Activated naive CD8-positive, alpha-beta T cell (primary cell): ENCODE results near the gene ZNF516.

ENCODE experiments used
- H3K27ac Mint-ChIP-seq: one replicate; pipeline ENCODE4 v1.8.0; 2021; ENCODE audit warnings: mixed read lengths
- H3K27me3 Mint-ChIP-seq: one replicate; pipeline ENCODE4 v1.8.0; 2021; ENCODE audit warnings: mixed read lengths
- H3K36me3 Mint-ChIP-seq: one replicate; pipeline ENCODE4 v1.8.0; 2021; ENCODE audit warnings: mixed read lengths
- H3K4me1 Mint-ChIP-seq: one replicate; pipeline ENCODE4 v1.8.0; 2021; ENCODE audit warnings: low read depth, mixed read lengths
- H3K4me3 Mint-ChIP-seq: one replicate; pipeline ENCODE4 v1.8.0; 2021; ENCODE audit warnings: mild to moderate bottlenecking, mixed read lengths
- H3K9me3 Mint-ChIP-seq: one replicate; pipeline ENCODE4 v1.8.0; 2021; ENCODE audit warnings: low read depth, mixed read lengths

The ZNF516 gene

GRCh38 chr18:76437011-76437410 lies 58.0 kb downstream of the ZNF516 start:
- Mint-ChIP-seq H3K27me3 (no peaks in the 10 kb centered on the region), H3K4me1 (peaks cover 10% of the 10 kb centered on the region), H3K27ac (no peak overlapping the region), H3K36me3 (peaks cover 12% of the 10 kb centered on the region), H3K9me3 (no peaks in the 10 kb centered on the region), H3K4me3 (no peak overlapping the region)

- Mint-ChIP-seq H3K9me3 (no peaks in the 10 kb centered on the region), H3K36me3 (peaks cover 15% of the 10 kb centered on the region), H3K27ac (no peak overlapping the region), H3K4me3 (no peak overlapping the region), H3K27me3 (no peaks in the 10 kb centered on the region), H3K4me1 (peaks cover 16% of the 10 kb centered on the region)
These were observed 58.7 kb downstream of the ZNF516 start for GRCh38 chr18:76436342-76436741.

GRCh38 chr18:76435316-76435989 lies 59.6 kb downstream of the ZNF516 start:
- Mint-ChIP-seq H3K27me3 (no peaks in the 10 kb centered on the region), H3K9me3 (no peaks in the 10 kb centered on the region), H3K27ac (no peak overlapping the region), H3K4me3 (no peak overlapping the region), H3K4me1 (peaks cover 19% of the 10 kb centered on the region), H3K36me3 (peaks cover 13% of the 10 kb centered on the region)

DNA sequence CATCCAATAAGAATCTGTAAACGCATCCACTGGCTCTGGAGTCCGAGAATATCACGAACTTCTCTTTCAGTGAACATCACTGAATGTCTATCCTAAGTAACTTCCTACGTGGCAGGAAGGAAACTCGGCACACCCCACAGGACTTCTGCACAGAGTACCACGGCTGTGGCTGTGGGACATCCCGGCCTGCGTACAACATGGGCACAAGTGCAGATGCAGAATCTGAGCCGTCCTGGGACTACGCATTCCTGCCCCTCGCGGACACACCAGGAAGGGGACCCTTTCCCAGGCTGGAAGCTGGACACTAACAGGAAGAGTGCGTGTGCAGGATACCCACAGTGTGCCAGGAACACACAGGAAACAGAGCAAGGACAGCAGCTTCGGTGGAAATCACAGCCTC lies 60.6 kb downstream of the ZNF516 start:
- Mint-ChIP-seq H3K9me3 (no peaks in the 10 kb centered on the region), H3K4me3 (no peak overlapping the region), H3K4me1 (peaks cover 19% of the 10 kb centered on the region), H3K36me3 (peaks cover 13% of the 10 kb centered on the region), H3K27ac (no peak overlapping the region), H3K27me3 (no peaks in the 10 kb centered on the region)

- H3K4me1 Mint-ChIP-seq = peaks cover 23% of the 10 kb centered on the region
- no peak overlapping the region for H3K4me3 Mint-ChIP-seq
- H3K36me3 Mint-ChIP-seq = peaks cover 10% of the 10 kb centered on the region
- no peak overlapping the region for H3K27ac Mint-ChIP-seq
- no peaks in the 10 kb centered on the region for H3K27me3 Mint-ChIP-seq
- H3K9me3 Mint-ChIP-seq = no peaks in the 10 kb centered on the region
These were observed 61.3 kb downstream of the ZNF516 start for GRCh38 chr18:76433788-76434187.

DNA sequence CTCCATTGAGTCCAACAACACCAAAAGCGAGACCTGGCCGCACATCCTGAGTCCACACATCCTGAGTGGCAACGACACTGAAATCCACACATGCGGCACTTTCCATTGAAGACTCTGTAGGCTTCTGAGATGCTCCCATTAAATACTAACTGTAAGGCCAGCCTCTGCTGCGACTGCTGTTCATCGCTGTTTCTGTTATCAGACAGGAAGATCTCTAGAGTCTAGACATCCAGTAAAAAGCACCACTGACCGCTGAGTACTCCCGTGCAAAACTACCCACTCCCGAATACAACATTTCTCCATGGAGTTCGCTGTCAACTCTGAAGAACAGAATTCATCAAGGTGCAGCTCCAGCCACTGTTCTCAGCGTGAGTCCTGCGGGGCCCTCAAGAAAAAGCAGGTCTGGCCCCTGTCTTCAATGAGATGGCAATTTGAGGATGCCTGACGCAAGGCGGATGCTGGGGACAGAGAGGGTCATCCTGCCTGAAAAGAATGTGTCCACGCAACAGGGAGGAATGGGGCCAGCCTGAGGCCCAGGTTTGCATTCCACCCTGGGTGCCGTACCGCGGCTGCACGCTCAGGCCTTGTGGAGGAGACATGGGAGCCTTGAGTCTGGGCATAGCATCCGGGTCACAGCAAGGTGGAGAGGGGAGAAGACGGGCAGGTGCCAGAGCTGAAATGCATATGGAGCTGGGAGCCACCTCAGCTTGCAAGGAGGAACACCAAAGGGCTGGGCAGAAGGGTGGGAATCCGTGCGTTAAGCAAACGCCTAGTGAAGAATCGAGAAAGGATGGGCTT lies 61.9 kb downstream of the ZNF516 start:
- Mint-ChIP-seq H3K4me1 (peaks cover 27% of the 10 kb centered on the region), H3K27ac (no peak overlapping the region), H3K27me3 (no peaks in the 10 kb centered on the region), H3K4me3 (no peak overlapping the region), H3K36me3 (peaks cover 8% of the 10 kb centered on the region), H3K9me3 (no peaks in the 10 kb centered on the region)

DNA sequence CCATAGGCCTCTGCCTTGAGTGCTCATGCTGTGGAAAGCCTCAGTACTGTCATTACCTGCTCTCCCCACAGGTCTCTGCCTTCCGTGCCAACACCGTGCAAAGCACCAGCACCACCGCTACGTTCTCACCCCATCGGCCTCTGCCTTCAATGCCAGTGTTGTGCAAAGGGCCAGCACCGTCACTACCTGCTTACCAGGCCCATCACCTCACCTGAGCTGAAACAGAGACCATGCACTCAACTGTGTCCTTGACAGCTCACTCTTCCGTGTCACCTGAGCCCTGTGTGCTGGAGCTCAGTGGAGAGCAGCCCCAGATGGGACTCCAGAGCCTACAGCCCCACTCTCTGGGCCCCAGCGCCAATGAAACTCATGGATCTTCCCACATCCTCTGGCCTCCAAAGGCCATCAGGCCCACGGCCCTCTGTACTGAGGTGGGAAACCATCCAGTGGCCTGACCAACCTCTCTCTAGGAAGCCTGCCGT lies 62.7 kb downstream of the ZNF516 start:
- Mint-ChIP-seq H3K36me3 (peaks cover 8% of the 10 kb centered on the region), H3K27me3 (no peaks in the 10 kb centered on the region), H3K27ac (no peak overlapping the region), H3K4me1 (peaks cover 30% of the 10 kb centered on the region), H3K4me3 (no peak overlapping the region), H3K9me3 (no peaks in the 10 kb centered on the region)

GRCh38 chr18:76431437-76432273 lies 63.4 kb downstream of the ZNF516 start:
- no peaks in the 10 kb centered on the region for H3K27me3 Mint-ChIP-seq
- no peaks in the 10 kb centered on the region for H3K9me3 Mint-ChIP-seq
- H3K27ac Mint-ChIP-seq = no peak overlapping the region
- peaks cover 8% of the 10 kb centered on the region for H3K36me3 Mint-ChIP-seq
- H3K4me3 Mint-ChIP-seq = no peak overlapping the region
- peaks cover 31% of the 10 kb centered on the region for H3K4me1 Mint-ChIP-seq

DNA sequence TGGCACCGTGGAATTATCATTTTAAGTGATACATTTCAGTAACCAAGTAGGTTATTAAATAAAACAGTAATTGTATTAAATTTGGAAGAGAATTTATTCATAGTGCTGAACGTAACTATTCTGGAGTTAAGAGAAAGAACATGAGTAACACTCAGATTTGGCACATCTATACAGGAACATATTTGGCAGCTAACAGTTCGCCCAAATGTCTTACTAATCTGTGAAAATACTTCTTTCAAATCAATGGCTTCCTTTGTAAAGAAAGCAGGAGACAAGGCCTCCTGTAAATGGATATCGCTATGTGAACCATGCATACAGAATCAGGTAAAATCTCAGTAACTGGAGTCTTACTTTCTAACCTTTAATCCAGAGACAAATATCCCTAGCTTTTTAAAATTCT lies 64.4 kb downstream of the ZNF516 start:
- Mint-ChIP-seq H3K27me3 (no peaks in the 10 kb centered on the region), H3K4me1 (peaks cover 41% of the 10 kb centered on the region), H3K9me3 (no peaks in the 10 kb centered on the region), H3K36me3 (peaks cover 8% of the 10 kb centered on the region), H3K4me3 (no peak overlapping the region), H3K27ac (no peak overlapping the region)

- Mint-ChIP-seq H3K27me3 (no peaks in the 10 kb centered on the region), H3K9me3 (no peaks in the 10 kb centered on the region), H3K27ac (no peak overlapping the region), H3K4me1 (peaks cover 50% of the 10 kb centered on the region), H3K4me3 (no peak overlapping the region), H3K36me3 (peaks cover 8% of the 10 kb centered on the region)
These were observed 65.5 kb downstream of the ZNF516 start for GRCh38 chr18:76429262-76430126.

DNA sequence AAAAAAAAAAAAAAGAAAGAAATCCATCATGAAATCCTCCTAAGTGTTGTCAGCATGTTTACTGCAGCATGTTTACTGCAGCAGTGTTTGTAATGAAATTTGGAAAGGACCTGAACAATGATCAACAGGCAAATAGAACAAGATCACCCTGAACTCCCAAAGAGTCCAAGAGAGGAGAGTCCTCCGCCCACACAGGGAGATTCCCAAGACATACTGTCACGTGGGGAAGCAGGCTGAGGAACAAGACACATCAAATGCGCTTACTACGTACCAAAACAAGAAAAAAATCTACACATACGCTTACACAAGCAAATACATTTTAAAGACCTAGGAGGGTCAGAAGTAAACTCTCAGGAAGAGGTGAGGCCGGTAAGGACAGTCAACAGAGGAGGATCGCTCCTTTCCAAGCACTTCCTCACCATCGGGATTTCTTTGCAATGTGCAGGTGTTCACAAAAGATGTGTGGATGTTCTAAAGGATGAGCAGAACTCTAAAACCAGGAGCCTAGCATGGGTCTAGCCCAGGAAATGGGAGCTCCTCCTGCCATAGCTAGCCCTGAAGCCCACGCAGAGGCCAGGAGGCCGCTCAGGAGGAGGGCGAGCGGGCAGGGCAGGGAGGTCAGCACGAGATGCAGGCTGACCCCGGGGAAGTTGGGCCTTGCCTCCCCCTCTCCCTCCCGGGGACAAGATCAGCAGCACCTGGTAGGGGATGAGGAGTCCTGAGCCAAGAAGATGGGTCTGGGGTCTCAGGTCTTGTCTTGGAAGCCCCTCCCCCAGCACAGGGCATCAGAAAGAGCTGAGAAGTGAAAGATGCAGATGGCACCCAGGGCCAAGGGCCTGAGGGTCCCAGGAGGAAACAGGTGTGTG lies 66.4 kb downstream of the ZNF516 start:
- Mint-ChIP-seq H3K4me1 (peaks cover 50% of the 10 kb centered on the region), H3K27ac (no peak overlapping the region), H3K27me3 (no peaks in the 10 kb centered on the region), H3K9me3 (no peaks in the 10 kb centered on the region), H3K36me3 (peaks cover 8% of the 10 kb centered on the region), H3K4me3 (no peak overlapping the region)

GRCh38 chr18:76426737-76427305 lies 68.2 kb downstream of the ZNF516 start:
- Mint-ChIP-seq H3K9me3 (no peaks in the 10 kb centered on the region), H3K27me3 (no peaks in the 10 kb centered on the region), H3K4me1 (peaks cover 46% of the 10 kb centered on the region), H3K36me3 (peaks cover 3% of the 10 kb centered on the region), H3K4me3 (no peak overlapping the region), H3K27ac (no peak overlapping the region)
